Mesothelial cell of epicardium (in vitro differentiated cells): Measurements from ENCODE around the gene ZNF512B. TPM values are rescaled to one million over a fixed set of nuclear protein-coding genes. Genes with fewer than 3 reads are reported as not detected.

Experiments used
- DNase-seq, 2 experiments: peaks; one replicate each; pipeline ENCODE4 v3.0.0; 2021; ENCODE audit warnings: low spot score in 2 of 2; ENCODE audit not compliant: unreplicated experiment in 2 of 2
- H3K27ac Mint-ChIP-seq: 2 replicates; pipeline ENCODE4 v1.8.0; 2021; ENCODE audit warnings: mixed read lengths
- H3K27me3 Mint-ChIP-seq: 2 replicates; pipeline ENCODE4 v1.8.0; 2021; ENCODE audit warnings: low read depth, mixed read lengths
- H3K36me3 Mint-ChIP-seq: 2 replicates; pipeline ENCODE4 v1.8.0; 2021; ENCODE audit warnings: mixed read lengths
- H3K4me1 Mint-ChIP-seq: 2 replicates; pipeline ENCODE4 v1.8.0; 2021; ENCODE audit warnings: mixed read lengths
- H3K4me3 Mint-ChIP-seq: 2 replicates; pipeline ENCODE4 v1.8.0; 2021; ENCODE audit warnings: mild to moderate bottlenecking, moderate library complexity, mixed read lengths
- H3K9me3 Mint-ChIP-seq: 2 replicates; pipeline ENCODE4 v1.8.0; 2021; ENCODE audit warnings: mixed read lengths
- CTCF ChIP-seq: fragments of 200-600 bp; sonication (generic); IDR thresholded peaks from one replicate; pipeline ENCODE4 v1.5.0; 2021; ENCODE audit warnings: antibody characterized with exemption; ENCODE audit not compliant: unreplicated experiment
- total RNA-seq: library from RNA; stranded (reverse); gene quantifications from 3 replicates; pipeline ENCODE4 v1.2.1, GENCODE V29; 2021

The ZNF512B gene
- total RNA-seq, 1 donor from 2014 or later: 62.0 TPM

DNA sequence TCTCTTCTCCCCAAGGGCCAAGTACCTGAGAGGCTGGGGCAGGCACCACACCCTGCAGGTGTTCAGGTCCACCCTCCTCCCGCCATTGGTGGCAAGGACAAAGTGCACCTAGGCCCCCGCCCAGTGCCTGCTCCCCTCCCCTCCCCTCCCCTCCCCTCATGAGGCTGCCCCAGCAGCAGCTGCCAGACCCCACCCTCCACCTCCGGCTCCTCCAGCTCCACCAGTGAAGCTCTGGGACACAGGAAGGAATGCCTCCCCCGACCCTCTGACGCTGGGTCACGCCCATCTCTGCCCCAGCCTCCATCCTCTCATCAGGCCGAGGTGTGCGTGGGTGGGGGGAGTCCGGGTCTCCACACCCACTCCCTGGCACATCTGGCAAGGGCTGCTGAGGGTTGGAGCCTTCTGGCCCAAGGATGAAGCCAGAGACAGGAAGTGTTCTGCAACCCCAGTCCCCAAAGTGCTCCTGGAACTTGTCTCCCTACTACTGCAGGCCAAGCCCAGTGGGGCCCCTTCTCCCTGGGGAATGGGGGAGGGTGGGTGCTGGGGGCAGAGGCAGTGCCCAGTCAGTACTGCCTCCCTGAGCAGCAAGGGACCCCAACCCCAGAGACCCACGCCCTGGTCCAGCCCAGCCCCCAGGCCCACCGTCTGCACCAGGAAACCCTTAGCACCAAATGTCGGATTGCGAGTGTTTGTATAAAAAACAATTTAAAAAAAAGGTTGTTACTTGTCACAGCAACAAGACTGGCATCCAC, 11.9 kb downstream of the ZNF512B start:
- H3K27ac Mint-ChIP-seq: peak overlapping the region; percentile 67

GRCh38 chr20:63957004-63957689, 12.6 kb downstream of the ZNF512B start:
- H3K4me3 Mint-ChIP-seq: peak overlapping the region; percentile 75
- peaks cover 6% of the 10 kb centered on the region for H3K36me3 Mint-ChIP-seq
- no peaks in the 10 kb centered on the region for H3K9me3 Mint-ChIP-seq
- no peak for TF ChIP-seq CTCF
- H3K27ac Mint-ChIP-seq: peak overlapping the region; percentile 67
- peaks cover 21% of the 10 kb centered on the region for H3K4me1 Mint-ChIP-seq
- DNase-seq: no peak
- H3K27me3 Mint-ChIP-seq: no peaks in the 10 kb centered on the region

More for the DNA sequence above, 11.9 kb downstream of the ZNF512B start:
- no peaks in the 10 kb centered on the region for H3K27me3 Mint-ChIP-seq
- no peaks in the 10 kb centered on the region for H3K9me3 Mint-ChIP-seq
- no peak for DNase-seq
- peaks cover 11% of the 10 kb centered on the region for H3K36me3 Mint-ChIP-seq
- H3K4me1 Mint-ChIP-seq: peaks cover 21% of the 10 kb centered on the region
- no peak for TF ChIP-seq CTCF
- H3K4me3 Mint-ChIP-seq: peak overlapping the region; percentile 75

- TF ChIP-seq CTCF: no peak
- H3K4me3 Mint-ChIP-seq: peak overlapping the region; percentile 75
- H3K9me3 Mint-ChIP-seq: no peaks in the 10 kb centered on the region
- peak overlapping the region; percentile 75 for H3K27ac Mint-ChIP-seq
- no peaks in the 10 kb centered on the region for H3K27me3 Mint-ChIP-seq
- H3K4me1 Mint-ChIP-seq: peaks cover 21% of the 10 kb centered on the region
- no peak for DNase-seq
- peaks cover 4% of the 10 kb centered on the region for H3K36me3 Mint-ChIP-seq
These were observed 13.1 kb downstream of the ZNF512B start for GRCh38 chr20:63956664-63957003.

- H3K27ac Mint-ChIP-seq: peak within 1 kb of the TSS; percentile 75
- DNase-seq: peak; percentile 86 to 91
- H3K27me3 Mint-ChIP-seq: no peaks in the 10 kb centered on the region
- peaks cover 21% of the 10 kb centered on the region for H3K4me1 Mint-ChIP-seq
- no peaks in the 10 kb centered on the region for H3K9me3 Mint-ChIP-seq
- peaks cover 2% of the 10 kb centered on the region for H3K36me3 Mint-ChIP-seq
- no peak for TF ChIP-seq CTCF
- H3K4me3 Mint-ChIP-seq: peak within 1 kb of the TSS; percentile 78
These were observed 13.7 kb downstream of the ZNF512B start, which contains the start of gene UCKL1 for GRCh38 chr20:63955827-63956663. UCKL1 (minus strand) TSS chr20:63956416; CDS start chr20:63956372, 44 bp downstream.

GRCh38 chr20:63955281-63955826, 14.4 kb downstream of the ZNF512B start:
- no peak for TF ChIP-seq CTCF
- Mint-ChIP-seq H3K4me1 (peaks cover 21% of the 10 kb centered on the region), H3K9me3 (no peaks in the 10 kb centered on the region), H3K27ac (peak overlapping the region; percentile 69), H3K36me3 (peaks cover 2% of the 10 kb centered on the region), H3K27me3 (no peaks in the 10 kb centered on the region), H3K4me3 (peak overlapping the region; percentile 78)
- no peak for DNase-seq
